HG02852 (cell line): ENCODE measurements around the gene MYO1D.
A peak's percentile ranks its signal among the peaks of the same experiment; 100 is the strongest.

Experiments used
- ATAC-seq: cut with Tn5 transposase; IDR thresholded peaks from one replicate; pipeline ENCODE4 v1.9.1; 2021; ENCODE audit warnings: mild to moderate bottlenecking, moderate library complexity; ENCODE audit not compliant: unreplicated experiment

Gene MYO1D

DNA sequence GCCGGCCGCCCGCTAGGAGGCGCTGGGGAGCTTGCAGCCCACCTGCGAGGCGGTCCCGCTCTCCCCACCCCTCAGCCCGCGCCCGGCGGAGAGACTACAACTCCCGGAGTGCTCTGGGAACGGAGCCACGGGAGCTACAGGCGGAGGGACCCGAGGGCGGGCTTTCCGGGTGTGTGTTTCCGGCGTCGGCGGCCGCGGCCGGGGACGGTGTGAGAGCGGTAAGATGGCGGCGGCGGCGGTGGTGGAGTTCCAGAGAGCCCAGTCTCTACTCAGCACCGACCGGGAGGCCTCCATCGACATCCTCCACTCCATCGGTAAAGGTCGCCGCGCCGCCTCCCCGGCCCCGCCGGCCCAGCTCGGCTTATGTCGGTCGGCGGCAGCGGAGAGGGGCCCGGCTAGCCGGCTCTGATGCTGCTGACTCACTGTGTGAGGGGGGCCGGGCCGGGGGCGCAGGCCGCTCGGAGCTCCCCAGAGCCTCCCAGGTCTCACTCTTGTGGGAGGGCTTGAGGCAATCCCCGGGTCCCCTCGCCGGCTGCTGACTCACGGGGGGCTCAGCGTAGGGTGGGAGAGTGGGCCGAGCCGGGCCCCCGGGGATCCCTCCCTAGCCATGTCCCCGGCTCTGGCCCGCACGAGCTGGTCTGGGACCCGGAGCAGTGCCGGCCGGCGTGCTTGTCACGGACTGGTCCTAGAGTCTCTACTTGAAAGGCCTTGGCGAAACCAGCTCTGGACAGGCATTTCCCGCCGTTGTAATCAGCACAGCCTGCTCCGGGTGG, 432.4 kb downstream of the MYO1D start, which contains the start of gene PSMD11:
PSMD11 (plus strand) TSS at position 210 of the 773 bp plus-strand sequence; CDS start at position 224, 14 bp downstream.
- peak; percentile 92 for ATAC-seq

DNA sequence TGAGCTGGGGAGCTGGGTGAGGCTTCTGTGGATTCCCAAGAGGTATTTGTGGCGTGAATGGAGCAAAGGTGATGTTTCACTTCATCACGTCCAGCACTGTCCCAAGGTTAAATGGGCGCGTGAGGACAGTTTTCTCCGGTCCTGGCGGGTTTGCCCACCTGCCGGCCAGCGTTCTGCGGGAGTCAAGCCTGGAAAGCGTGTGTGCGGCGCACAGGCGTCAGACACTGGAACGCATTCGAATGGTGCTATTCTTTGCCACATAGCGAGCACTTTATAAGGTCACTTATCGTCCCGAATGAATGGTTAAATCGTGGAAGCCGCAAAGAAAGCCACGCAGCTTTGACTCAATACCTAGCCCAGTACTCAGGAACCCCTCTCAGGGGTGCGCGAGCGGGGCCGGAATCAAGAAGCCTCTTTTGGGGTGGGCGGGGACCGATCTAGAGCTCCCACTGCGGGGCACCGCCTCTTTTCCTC, 433.1 kb downstream of the MYO1D start:
- ATAC-seq, result no peak
